HepG2 (cell line): ENCODE data around the gene ELAPOR1. TPM values are rescaled to one million over a fixed set of nuclear protein-coding genes. Genes with fewer than 3 reads are reported as not detected.

Experiments used
- ARHGAP35 ChIP-seq: sonication (generic); formaldehyde crosslinking; IDR thresholded peaks from 2 replicates; pipeline ENCODE4 v1.9.0; 2022; ENCODE audit warnings: mild to moderate bottlenecking, inconsistent platforms, moderate library complexity, missing genetic modification reagents, borderline replicate concordance
- ARID2 ChIP-seq: sonication (generic); formaldehyde crosslinking; IDR thresholded peaks from 2 replicates; pipeline ENCODE4 v1.8.1; 2022; ENCODE audit warnings: mild to moderate bottlenecking, missing genetic modification reagents, borderline replicate concordance
- ATF7 ChIP-seq, 2 experiments: fragments of 450-650 bp in 1 of 2; sonication (generic) in 1 of 2; formaldehyde crosslinking in 1 of 2; IDR thresholded peaks; 2 replicates each; pipeline versions ENCODE4 v1.4.0 to v1.6.1; 2016 to 2020; ENCODE audit warnings: antibody characterized with exemption in 1 of 2, mild to moderate bottlenecking in 1 of 2, missing genetic modification reagents in 1 of 2
- FOXP1 ChIP-seq, 2 experiments: fragments of 450-650 bp in 1 of 2; IDR thresholded peaks; 2 replicates each; pipeline ENCODE4 v1.6.1; 2017 to 2018; ENCODE audit warnings: antibody characterized with exemption in 1 of 2
- IKZF1 ChIP-seq: fragments of 450-650 bp; IDR thresholded peaks from 2 replicates; pipeline ENCODE4 v1.7.1; 2016
- MXD4 ChIP-seq: IDR thresholded peaks from 2 replicates; pipeline ENCODE4 v1.6.1; 2016; ENCODE audit warnings: mild to moderate bottlenecking, missing biosample characterization, missing genetic modification reagents
- NR2C2 ChIP-seq: sonication (generic); formaldehyde crosslinking; IDR thresholded peaks from 2 replicates; pipeline ENCODE4 v1.4.0; 2020; ENCODE audit warnings: missing genetic modification reagents, mild to moderate bottlenecking, moderate library complexity, borderline replicate concordance
- PHB2 ChIP-seq: fragments of 450-650 bp; IDR thresholded peaks from 2 replicates; pipeline ENCODE4 v1.6.1; 2018; ENCODE audit not compliant: partially characterized antibody
- POLR2A ChIP-seq, 2 experiments: IDR thresholded peaks; 2 replicates each; pipeline ENCODE4 v1.6.1; 2011; ENCODE audit warnings: low read depth in 2 of 2, low read length in 2 of 2, mild to moderate bottlenecking in 1 of 2, moderate library complexity in 1 of 2; ENCODE audit not compliant: insufficient read depth in 1 of 2
- SP2 ChIP-seq: sonication (generic); formaldehyde crosslinking; IDR thresholded peaks from 2 replicates; pipeline ENCODE4 v1.5.1; 2020; ENCODE audit warnings: mild to moderate bottlenecking, missing genetic modification reagents
- ZNF234 ChIP-seq: sonication (generic); formaldehyde crosslinking; conservative IDR thresholded peaks from 2 replicates; pipeline ENCODE4 v1.5.1; 2020; ENCODE audit warnings: mild to moderate bottlenecking, missing genetic modification reagents
- ZNF331 ChIP-seq: sonication (generic); formaldehyde crosslinking; IDR thresholded peaks from 2 replicates; pipeline ENCODE4 v1.4.0; 2020; ENCODE audit warnings: missing genetic modification reagents
- ZNF598 ChIP-seq: sonication (generic); formaldehyde crosslinking; IDR thresholded peaks from 2 replicates; pipeline ENCODE4 v1.5.1; 2020; ENCODE audit warnings: mild to moderate bottlenecking, missing genetic modification reagents, borderline replicate concordance
- ZNF644 ChIP-seq: IDR thresholded peaks from 2 replicates; pipeline ENCODE4 v1.6.1; 2016; ENCODE audit warnings: low read depth
- ZNF703 ChIP-seq: sonication (generic); formaldehyde crosslinking; IDR thresholded peaks from 2 replicates; pipeline ENCODE4 v1.5.1; 2020; ENCODE audit warnings: missing genetic modification reagents, mild to moderate bottlenecking, moderate library complexity, borderline replicate concordance
- polyA plus RNA-seq, 8 experiments: library from polyadenylated mRNA; depleted of rRNA in 3 of 8; stranded (reverse) in 7 of 8; unstranded in 1 of 8; fragments of >200 nt; fragmentation: Illumina TruSeq in 4 of 8; extraction: Trizol in 4 of 8; gene quantifications; 2 replicates each; pipeline versions ENCODE4 v1.2.1 to v1.2.3, GENCODE V29; 2011 to 2016; ENCODE audit warnings: low read depth in 4 of 8, missing spikeins in 1 of 8, mixed read lengths in 1 of 8; ENCODE audit not compliant: insufficient read depth in 1 of 8
- total RNA-seq, 5 experiments: library from RNA; depleted of rRNA; stranded (reverse); fragments of >200 nt; fragmentation: Illumina TruSeq; extraction: Trizol; gene quantifications; 2 replicates each; pipeline ENCODE4 v1.2.3, GENCODE V29; 2016; ENCODE audit warnings: low read depth in 1 of 5
- TF ChIP-seq, protein P1 (sequence below): sonication (generic); formaldehyde crosslinking; IDR thresholded peaks from 2 replicates; pipeline ENCODE4 v1.8.1; 2023; ENCODE audit warnings: mild to moderate bottlenecking, missing genetic modification reagents
- TF ChIP-seq, protein P2 (sequence below): sonication (generic); formaldehyde crosslinking; IDR thresholded peaks from 2 replicates; pipeline ENCODE4 v1.8.1; 2022; ENCODE audit warnings: mild to moderate bottlenecking, missing genetic modification reagents
- TF ChIP-seq, protein P3 (sequence below): sonication (generic); formaldehyde crosslinking; IDR thresholded peaks from 2 replicates; pipeline ENCODE4 v1.4.0; 2020; ENCODE audit warnings: missing genetic modification reagents, mild to moderate bottlenecking, borderline replicate concordance
- TF ChIP-seq, protein P4 (sequence below): sonication (generic); formaldehyde crosslinking; IDR thresholded peaks from 2 replicates; pipeline ENCODE4 v1.4.0; 2020; ENCODE audit warnings: missing genetic modification reagents, borderline replicate concordance

The ELAPOR1 gene
- total and polyA plus RNA-seq, 2 of the 13 experiments (the other 11 are each of a cell fraction or from before 2014, with no cell fraction given), result 0.13 to 0.20 TPM

DNA sequence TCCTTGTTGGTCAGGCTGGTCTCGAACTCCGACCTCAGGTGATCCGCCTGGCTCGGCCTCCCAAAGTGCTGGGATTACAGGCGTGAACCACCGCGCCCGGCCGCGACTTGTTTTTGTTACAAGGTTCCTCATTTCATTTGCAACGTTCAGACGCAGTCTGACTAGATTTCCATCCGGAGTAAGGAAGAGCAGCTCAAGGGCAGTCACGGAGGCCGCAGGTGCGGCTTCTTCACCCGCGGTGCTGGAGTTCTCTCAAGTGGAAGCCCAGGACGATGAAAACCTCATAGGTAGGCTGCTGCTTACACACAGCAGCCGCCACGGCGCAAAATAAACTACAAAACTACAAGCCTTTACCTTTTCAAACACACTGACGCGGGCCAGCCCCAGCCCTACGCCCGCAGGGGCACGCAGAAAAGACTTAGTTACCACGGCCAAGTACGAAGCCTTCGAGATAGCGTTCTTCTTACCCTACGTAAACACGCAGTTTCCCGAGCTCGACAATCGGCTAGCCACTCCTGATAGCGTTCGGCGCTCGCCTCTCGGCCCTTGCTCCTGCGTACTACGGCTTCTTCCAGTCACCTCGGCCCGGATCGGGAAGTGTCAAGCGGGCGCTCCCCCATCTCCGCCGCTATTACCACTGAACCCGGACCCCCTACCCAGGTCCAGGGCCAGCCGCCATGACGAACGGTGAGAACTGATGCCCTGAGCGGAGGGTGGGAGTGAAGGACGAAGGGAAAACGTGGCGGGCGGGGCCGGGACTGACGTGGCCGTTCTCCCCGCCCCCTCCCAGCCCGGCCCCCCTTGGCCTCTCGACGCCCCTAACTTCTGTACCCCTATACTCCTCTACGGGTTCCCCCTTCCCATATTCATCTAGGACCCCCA is 23.5 kb upstream of the ELAPOR1 start, which contains the start of gene TMEM167B (continued):
- TF ChIP-seq, protein P1, sequence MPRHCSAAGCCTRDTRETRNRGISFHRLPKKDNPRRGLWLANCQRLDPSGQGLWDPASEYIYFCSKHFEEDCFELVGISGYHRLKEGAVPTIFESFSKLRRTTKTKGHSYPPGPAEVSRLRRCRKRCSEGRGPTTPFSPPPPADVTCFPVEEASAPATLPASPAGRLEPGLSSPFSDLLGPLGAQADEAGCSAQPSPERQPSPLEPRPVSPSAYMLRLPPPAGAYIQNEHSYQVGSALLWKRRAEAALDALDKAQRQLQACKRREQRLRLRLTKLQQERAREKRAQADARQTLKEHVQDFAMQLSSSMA, result no peak
- TF ChIP-seq NR2C2 (CRISPR knock-in tag) (peak; percentile 83; the same call in 1 of the 2 replicates), ATF7 (IDR thresholded peaks at IDR 0.05) (no peak), ATF7 (CRISPR knock-in tag; IDR thresholded peaks at IDR 0.05) (peak; percentile 81; the same call in 1 of the 2 replicates), ZNF703 (0 out of 2 replicates have a peak, but pooled peaks have one; percentile 51), ZNF234 (no peak), IKZF1 (no peak), POLR2A (IDR thresholded peaks at IDR 0.05; ENCODE audit: insufficient read depth in 1 of 2, low read depth in 2 of 2, low read length in 2 of 2) (peak in 1 of 2 experiments; percentile 71; a peak in 2 of 4 replicates), MXD4 (peak; percentile 70; the same call in 1 of the 2 replicates), ZNF331 (peak; percentile 90), ARHGAP35 (CRISPR knock-in tag) (peak; percentile 84; the same call in 1 of the 2 replicates), PHB2 (no peak), SP2 (CRISPR knock-in tag) (peak; percentile 54), ARID2 (CRISPR knock-in tag) (peak; percentile 94), ZNF598 (CRISPR knock-in tag) (0 out of 2 replicates have a peak, but pooled peaks have one; percentile 22), FOXP1 (IDR thresholded peaks at IDR 0.05) (peak; percentile 81), FOXP1 (CRISPR knock-in tag; IDR thresholded peaks at IDR 0.05) (peak; percentile 78), ZNF644 (CRISPR knock-in tag) (peak; percentile 21; the same call in 1 of the 2 replicates)
- TF ChIP-seq, protein P2, sequence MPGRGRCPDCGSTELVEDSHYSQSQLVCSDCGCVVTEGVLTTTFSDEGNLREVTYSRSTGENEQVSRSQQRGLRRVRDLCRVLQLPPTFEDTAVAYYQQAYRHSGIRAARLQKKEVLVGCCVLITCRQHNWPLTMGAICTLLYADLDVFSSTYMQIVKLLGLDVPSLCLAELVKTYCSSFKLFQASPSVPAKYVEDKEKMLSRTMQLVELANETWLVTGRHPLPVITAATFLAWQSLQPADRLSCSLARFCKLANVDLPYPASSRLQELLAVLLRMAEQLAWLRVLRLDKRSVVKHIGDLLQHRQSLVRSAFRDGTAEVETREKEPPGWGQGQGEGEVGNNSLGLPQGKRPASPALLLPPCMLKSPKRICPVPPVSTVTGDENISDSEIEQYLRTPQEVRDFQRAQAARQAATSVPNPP (CRISPR knock-in tag), result peak; percentile 80
- TF ChIP-seq, protein P3, sequence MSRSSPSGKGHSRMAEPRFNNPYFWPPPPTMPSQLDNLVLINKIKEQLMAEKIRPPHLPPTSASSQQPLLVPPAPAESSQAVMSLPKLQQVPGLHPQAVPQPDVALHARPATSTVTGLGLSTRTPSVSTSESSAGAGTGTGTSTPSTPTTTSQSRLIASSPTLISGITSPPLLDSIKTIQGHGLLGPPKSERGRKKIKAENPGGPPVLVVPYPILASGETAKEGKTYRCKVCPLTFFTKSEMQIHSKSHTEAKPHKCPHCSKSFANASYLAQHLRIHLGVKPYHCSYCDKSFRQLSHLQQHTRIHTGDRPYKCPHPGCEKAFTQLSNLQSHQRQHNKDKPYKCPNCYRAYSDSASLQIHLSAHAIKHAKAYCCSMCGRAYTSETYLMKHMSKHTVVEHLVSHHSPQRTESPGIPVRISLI (CRISPR knock-in tag), result peak; percentile 59; the same call in 1 of the 2 replicates
- TF ChIP-seq, protein P4, sequence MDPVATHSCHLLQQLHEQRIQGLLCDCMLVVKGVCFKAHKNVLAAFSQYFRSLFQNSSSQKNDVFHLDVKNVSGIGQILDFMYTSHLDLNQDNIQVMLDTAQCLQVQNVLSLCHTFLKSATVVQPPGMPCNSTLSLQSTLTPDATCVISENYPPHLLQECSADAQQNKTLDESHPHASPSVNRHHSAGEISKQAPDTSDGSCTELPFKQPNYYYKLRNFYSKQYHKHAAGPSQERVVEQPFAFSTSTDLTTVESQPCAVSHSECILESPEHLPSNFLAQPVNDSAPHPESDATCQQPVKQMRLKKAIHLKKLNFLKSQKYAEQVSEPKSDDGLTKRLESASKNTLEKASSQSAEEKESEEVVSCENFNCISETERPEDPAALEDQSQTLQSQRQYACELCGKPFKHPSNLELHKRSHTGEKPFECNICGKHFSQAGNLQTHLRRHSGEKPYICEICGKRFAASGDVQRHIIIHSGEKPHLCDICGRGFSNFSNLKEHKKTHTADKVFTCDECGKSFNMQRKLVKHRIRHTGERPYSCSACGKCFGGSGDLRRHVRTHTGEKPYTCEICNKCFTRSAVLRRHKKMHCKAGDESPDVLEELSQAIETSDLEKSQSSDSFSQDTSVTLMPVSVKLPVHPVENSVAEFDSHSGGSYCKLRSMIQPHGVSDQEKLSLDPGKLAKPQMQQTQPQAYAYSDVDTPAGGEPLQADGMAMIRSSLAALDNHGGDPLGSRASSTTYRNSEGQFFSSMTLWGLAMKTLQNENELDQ (CRISPR knock-in tag), result peak; percentile 83; the same call in 1 of the 2 replicates
